ENCODE results near the gene ATP11B.

The ATP11B gene

DNA sequence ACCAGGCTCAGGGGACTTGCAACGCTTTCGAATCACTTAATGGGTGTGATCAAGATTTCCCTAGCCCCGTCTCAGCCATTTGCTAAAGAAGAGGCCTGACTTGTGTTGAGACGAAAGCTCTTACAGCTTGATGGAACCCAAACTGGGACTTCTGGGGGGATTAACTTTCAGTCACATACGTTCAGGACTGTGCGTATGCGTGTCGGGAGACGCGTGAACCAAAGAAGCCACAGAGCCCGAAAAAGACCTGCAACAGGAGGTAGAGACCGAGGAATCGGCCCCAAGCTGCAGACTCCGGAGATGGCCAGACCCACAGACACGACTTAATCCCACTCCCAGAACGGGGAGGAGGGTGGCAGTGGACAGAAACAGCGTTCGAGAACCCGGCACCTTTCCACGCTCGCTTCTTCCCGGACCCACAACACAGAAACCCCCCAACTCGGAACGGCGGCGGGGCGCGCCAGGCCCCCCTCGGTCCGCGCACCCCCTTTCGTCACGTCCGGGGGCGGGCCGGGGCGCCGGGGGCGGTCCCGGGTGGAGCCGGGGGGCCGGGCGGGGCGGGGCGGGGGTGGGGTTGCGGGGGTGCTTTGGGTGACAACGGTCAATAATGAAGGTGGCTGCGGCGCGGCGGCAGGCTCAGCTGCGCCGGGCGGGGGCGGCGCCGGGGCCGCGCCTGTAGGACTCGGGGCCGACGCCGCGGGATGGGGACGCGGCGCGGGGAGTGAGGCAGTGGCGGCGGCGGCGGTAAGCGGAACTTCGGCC, at the start of gene ATP11B:
Gene ATP11B (plus strand): TSS at position 604 of the 762 bp plus-strand sequence. CDS start 256 bp downstream, outside the sequence.
- DNase-seq: peak; percentile 61

DNA sequence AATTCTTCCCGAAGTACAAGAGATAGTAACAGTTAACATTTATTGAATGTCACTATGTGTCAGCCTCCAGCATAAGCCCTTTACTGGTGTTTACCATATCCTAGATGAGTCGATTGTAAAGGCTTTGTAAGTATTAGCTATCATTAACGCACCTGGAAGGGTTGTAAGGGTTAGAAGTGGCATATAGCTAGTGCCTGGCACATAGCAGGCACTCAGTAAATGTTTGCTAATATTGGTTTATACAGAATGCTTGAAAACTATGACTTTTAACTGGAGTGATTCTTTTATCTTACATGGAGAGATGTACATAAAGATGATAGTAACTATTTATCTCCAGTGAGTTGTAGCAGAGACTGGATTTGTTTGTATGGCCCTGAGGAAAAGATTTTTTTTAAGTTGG, 46.3 kb upstream of the ATP11B start:
- DNase-seq: no peak

DNA sequence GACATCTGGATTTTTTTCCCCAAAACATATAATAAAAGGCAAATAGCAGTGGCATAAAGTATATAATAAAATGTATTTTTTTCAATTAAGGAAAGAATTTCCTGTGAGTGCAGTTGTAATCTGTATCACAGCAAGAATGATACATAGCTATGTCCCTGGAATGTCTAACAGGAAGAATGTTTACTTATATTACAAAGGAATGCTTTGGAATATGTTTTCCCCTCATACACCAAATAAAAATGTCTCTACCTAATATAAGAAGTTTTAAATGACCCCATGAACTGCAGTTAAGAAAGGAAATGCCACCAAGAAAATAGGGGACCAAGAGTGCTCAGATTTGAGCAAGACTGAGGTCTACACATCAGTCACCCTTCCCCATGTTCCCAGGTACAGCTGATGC, 38.0 kb upstream of the ATP11B start:
- no peak for DNase-seq

DNA sequence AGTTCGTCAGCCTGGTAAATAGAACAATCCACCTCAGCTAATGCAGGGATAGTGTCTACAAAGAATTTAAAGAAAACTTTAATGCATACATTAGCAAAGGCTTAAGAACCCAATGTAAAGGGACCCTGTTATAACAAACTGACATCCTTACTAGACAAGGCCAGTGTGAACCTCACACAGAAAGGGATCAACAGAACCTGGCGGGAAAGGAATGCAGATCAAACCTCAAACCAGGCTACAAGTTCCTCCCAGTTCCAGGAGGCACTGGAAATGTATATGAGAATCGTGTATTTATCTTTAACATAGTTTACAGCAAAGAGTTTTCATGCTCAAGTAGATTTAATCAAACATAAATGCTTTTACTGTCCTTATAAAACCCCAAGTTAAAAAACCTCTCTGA, 37.6 kb upstream of the ATP11B start:
- no peak for DNase-seq

DNA sequence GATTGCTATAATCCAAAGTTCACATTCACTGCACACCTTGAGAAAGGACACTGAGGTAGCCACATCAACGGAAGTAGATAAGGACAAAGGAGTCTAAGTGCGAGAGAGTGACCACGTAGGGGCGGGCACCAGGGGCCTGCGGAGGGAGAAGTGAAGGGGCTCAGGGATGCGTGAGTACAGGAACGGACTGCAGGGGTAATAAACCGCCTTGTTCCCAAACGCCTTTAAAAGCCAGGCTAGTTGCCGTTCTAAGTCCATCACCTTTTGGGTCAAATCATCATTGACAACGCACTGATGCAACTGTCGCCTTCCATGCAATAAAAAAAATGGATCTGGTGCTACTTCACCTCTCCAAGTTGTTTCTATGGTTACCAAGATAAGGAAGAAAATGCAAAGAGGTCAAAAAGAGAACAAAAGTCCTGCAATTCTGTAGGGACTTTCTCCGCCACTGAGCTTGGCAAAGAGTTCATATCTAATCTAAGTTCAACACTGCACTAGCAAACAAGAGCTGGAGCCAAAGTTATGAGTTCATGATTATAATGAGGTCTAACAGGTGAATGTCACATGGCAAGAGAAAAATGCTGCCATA, 32.6 kb upstream of the ATP11B start:
- DNase-seq: no peak

DNA sequence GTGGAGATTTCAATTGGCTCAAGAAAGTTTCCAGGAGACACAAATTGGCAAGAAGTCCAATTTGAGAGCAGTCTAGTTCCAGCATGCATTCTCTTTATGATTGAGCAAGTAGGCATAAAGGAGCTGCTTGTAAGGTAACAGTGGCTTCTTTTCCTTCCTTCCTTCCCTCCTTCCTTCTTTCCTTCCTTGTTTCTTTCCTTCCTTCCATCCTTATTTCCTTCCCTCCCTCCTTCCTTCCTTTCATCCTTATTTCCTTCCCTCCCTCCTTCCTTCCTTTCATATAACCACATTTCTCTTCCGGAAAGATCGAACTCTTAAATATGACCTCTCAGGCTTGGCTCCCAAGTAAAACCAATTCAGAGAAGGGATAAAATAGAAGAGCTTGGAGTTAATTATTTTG, 29.4 kb upstream of the ATP11B start:
- no peak for DNase-seq

DNA sequence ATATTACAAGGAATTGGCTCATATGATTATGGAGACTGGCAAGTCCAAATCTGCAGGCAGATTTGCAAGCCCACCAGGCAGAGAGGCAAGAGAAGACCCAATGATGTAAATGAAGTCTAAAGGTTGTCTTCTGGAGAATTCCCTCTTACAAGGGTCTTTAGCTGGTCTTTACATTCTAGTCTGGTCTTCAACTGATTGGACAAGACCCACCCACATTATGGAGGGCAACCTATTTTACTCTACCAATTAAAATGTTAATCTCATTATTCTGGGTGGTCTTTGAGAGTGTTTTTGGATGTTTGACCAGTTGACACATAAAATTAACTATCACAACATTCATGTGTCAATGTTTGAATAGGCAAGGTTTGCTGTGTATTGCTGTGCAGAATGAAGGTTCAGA, 28.0 kb upstream of the ATP11B start:
- no peak for DNase-seq

DNA sequence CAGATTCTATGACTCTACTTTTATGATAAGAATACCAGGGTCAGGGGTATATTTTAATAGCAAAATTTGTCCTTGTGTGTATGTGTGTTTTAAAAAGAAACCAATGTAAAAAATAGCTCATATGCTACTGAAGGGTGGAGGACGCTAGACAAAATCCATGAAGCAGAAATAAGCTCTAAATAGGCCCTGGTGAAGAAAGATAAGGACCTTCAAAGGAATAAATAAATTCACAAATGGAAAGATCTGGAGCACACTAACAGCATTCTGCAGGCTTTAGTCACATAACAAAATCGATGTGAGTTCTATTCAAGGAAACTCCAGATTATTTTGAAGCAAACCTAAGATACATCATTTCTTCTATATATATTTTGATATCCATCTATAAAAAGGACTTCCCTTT, 27.2 kb upstream of the ATP11B start:
- no peak for DNase-seq

DNA sequence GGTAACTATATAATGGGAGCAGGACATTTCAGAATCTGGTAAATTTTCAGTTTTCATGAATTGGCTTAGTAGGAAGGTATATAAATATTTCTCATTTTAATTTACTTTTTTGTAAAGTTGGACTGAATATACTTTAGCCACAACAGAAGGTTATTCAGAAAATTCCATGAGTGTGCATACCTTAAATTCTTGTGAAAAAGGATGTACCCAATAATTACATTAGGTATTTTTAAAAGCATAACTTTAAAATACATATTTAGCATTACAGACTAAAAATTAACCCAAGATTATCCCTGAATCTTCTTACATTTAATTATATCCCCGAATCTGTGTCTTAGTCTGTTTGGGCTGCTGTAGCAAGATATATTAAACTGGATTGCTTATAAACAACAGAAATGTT, 24.9 kb upstream of the ATP11B start:
- no peak for DNase-seq

DNA sequence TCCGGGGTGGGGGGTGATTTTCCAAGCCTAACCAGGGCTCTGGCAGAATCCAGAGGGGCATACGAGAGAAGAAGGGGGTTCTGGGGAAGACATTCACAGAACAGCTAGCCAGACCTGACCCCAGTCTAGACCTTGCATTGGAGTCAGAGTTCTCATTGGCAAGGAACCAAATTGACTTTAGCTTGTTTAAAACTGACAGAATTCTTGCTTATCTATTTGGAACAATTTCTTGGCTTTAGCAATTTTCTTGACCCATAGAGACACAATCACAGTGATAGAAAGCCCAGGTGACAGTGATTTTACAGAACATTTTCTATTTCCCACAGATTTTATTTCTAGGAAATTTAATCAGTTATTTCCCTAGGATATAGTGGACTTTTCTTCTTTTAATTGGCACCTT, 23.6 kb upstream of the ATP11B start:
- no peak for DNase-seq

DNA sequence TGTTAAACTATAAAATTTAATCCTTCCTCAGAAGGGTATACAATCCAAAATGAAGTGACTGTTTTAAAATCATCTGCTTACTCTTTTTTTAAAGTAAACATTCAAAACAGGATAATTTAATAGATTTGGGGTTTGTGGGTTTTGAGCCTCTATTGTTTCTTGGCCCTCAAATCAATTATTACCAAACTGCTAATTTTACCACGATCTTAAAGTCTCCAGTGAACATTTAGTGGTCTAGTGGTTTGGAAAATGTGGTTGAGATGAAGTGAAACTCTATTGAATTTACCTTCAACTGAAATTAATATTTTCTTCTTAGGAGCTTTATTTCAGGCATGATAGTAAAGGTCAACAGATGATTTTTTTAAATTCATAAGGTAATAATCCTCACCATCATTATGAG, 11.2 kb upstream of the ATP11B start:
- no peak for DNase-seq

DNA sequence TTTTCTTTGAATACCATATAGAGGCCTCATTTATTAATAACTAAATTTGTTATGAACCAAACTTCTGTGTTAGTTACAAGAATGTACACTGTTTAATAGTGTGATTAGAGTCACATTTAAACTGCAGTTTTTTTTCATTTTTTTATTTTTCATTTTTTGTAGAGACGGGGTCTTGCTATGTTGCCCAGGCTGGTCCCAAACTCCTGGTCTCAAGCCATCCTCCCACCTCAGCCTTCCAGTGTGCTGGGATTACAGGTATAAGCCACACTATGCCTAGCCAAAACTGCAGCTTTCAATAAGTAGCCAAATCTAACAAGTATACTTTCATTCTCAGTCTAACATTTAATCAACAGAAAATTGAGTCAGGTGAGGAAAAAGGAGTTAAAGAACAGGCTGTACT, 10.2 kb upstream of the ATP11B start:
- no peak for DNase-seq

DNA sequence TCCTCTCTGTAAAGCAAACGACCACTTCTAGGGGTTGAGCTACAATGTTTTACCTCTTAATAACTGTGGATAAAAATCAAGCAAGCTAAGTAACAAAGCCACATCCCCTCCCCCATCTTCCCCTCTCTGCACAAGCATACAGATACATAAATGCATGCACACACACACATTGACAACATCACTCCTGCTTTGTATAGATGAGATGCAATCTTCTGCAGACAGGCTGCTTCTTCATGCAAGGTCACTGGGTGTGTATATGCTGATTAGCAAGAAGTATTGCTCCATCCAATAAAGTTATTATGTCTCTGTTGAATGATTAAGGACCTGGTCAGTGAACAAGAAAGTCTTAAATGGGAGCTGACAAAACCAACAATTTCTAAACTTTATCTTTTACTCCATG, 8.8 kb upstream of the ATP11B start:
- no peak for DNase-seq

DNA sequence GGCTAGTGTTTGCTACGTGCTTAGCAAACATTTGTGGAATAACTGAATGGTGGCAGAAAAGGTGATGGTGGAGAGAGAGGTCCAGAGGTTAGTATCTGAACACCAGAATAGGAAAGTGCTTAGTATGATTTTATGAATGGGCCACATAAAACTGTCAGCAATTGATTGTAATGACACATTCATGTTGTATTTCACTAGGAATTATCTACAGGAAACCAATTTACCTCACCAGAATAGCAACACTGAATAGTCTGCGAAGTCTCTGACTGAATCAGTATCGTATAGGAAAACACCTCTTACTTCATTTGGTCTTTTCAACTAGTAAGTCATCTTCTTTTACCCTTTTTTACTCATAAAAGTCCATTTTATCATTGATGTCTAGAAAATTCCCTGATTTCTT, 8.2 kb upstream of the ATP11B start:
- no peak for DNase-seq

DNA sequence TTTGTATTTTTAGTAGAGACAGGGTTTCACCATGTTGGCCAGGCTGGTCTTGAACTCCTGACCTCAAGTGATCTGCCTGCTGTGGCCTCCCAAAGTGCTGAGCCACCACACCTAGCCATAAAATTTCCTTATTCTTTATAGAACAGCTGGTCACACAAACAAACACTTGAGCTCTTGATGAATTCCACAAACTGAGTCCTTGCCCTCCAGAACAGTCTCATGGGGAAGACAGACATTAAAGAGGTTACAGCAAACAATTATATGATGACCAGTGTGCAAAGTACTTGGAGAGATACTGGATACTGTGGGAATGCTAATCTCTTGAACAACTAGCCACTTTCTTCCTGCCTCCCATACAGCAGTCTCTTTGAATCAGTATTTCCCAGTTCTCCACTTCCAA, 7.5 kb upstream of the ATP11B start:
- DNase-seq: no peak

DNA sequence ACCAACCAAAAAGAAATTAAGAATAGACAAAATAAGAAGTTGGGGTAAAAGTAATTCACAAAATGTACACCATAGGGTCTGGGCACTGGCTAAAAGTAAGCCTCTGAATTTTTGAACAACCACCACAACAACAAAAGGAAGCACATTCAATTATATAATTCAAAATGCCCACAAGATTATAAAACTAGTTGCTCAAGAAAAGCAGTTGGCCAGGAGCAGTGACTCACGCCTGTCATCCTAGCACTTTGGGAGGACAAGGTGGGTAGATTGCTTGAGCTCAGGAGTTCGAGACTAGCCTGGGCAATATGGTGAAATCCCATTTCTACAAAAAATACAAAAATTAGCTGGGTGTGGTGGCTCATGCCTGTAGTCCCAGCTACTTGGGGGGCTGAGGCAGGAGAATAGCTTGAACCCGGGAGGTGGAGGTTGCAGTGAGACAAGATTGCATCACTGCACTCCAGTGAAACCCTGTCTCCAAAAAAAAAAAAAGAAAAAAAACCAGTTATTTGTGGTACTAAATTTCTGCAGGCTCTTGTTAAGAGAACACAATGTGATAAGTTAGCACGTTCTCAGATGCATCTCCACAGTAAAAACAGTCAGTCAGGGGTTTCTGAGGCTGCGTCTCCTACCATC, 6.6 kb upstream of the ATP11B start:
- DNase-seq: no peak

DNA sequence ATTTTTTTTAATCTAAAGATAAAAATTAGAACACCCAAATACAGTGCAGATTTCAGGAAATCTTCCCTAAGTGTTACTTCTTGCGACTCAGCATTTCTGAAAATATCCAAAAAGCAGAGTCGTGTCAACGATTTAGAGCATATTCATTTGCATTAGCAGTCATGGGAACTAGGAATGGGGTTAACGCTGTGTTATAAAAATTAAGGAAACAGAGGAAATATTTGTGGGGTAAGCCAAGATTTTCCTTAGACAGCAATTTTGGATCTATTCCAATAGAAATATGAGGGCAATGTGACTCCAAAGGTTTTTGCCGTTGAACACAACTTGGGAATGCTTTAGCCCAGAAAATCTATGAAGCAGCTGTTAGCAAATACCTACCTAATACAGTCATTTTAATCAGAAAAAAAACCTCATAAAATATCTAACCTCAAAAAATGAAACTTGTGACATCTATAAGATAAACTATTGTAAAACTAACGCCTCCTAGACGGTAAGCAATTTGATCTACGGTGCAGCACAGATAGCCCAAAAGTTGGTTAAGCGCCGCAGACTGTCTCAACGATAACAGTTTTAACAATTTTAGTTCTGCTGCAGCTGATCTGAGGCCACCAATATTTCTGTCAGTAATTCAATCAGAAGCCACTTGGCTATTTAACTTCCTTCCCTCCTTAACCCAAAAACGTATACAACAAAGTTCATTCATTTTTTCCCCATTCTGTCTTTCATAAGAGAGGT, 5.8 kb upstream of the ATP11B start:
- no peak for DNase-seq

DNA sequence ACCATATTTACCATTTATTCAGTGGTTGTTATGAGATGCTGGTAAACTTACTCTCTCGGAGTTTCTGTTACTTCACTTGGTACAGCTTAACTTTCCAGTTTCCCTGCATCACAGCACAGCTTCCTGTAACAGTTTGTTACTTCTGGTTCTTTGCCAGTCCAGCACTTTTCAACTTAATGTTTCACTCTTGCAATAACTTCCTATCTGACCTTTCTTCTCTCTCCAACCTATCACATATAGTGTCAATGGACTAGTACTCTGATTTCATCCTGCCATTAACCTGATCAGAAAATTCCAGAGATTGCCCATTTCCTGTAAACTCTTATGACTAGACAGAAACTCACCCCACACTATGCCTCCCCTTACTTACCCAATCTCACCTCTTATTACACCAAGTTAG, 3.9 kb upstream of the ATP11B start:
- no peak for DNase-seq

DNA sequence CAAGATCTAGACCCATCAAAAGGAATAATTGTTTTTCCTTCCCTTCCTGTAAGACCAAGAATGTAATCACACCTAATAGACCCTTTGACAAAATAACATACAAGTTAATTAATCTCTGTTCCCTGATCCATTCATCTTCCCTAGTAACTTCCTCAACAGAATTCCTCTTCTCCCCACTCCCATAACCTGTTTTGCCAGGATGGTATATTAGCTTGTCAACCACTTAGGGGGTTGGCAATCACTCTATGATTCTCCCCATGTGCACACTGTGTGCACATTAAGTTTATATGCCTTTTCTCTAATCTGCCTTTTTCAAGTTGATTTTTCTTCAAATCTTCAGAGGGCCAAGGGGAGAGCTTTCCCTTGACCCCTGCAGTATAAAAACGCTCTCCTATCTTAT, 2.7 kb upstream of the ATP11B start:
- DNase-seq: no peak

DNA sequence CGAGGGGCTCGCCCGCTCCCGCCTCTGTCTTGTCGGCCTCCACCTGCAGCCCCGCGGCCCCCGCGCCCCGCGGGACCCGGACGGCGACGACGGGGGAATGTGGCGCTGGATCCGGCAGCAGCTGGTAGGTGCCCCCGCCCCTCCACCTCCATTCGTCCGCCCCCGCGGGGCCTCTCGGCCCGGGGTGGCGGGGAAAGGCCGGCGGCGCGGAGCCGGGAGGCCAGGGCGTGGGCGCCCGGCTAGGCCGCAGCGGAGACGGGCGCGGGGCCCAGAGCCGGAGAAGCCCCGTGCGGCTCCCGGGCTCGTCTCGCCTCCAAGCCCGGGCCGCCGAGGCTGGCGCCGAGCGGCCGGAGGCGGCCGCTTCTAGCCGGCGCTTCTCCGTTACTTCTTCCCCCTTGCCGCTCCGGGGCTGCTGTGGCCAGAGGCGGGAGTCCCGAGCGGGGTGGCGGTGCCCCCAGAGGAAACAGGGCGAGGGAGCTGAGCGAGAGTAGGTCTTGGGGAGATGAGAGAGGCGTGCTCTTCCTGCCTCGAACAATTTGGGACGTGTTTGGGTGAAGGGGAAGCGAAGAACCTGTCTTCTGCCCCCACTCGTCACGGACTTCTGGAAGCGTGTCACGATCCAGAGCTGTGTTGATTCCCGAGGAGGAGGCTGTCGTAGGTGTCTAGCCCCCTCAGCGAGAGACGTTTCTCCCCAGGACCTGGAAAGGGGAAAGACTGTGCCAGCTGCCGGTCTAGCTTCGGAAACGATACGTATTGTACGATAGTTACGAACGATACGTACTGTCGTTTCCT, 555 bp downstream of the ATP11B start:
- peak; percentile 37 for DNase-seq

DNA sequence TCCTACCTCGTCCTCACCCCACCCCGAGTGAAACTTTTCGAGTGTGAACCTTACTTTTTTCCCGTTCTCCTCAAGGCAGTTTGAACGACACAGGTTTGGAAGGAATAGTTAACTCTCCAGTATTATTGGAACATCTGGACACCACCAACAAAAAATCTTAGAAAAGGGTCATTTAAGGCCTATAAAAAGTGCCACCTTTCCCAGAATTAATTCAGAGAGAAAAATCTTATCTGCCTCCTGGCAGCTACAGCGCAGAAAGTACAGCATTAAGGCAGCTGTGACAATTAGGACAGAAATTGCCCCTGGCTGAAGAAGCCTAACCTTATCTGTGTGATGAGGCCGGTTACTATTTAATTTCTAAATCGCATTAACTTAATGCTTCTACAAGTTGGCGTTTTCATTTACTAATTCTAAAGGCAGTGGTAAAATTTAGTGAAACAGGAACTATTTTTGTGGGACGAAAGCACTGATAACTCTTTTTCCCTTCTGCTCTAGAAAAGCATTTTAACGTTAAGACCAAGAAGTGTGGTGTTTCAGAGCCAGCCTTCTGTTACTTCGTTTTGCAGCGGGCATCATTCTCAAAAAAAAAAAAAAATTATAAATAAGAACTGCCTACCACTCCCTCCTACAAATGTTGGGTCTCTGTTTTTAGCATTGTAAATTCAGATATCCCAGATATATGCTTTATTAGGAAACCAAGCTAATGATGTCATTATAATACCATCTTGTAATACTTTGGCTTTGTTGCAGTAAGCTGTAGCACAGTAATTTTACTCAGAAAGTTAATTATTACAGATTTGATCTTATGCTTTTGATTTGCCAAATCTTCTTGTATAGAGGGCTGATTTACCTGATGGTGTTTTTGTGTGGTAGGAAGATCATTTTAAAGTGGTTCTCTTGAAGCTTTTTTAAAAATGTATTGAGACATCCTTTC, 1.4 kb downstream of the ATP11B start:
- no peak for DNase-seq

DNA sequence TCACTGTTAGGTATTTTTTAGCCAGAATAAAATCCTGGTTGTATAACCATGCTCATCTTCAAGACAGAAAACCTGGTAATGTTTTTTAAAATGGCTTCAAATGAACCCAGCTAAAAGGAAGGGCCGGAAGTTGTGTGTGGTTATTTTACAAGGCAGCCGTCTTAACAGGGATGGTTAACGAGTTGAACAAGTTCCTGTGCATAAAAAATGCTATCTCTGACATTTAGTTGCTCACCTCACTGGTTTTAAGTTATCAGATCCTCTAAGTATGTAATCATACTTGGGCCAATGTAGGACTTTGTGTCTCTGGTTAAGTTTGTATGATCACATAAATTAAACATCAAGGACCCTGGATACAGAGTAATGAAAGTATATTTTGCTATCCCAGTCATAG, 2.1 kb downstream of the ATP11B start:
- DNase-seq: peak; percentile 13
